HG02885 (cell line): ENCODE data around the gene RPS6KA3.
A peak's percentile ranks its signal among the peaks of the same experiment; 100 is the strongest.
"Not testable (repeated sequence)": the region's sequence is repeated elsewhere in the genome, so short reads cannot be mapped to it uniquely, and the experiment has no call there.

Source experiments
- ATAC-seq: cut with Tn5 transposase; IDR thresholded peaks from one replicate; pipeline ENCODE4 v1.9.1; 2021; ENCODE audit warnings: mild to moderate bottlenecking; ENCODE audit not compliant: unreplicated experiment, poor library complexity

RPS6KA3 gene

DNA sequence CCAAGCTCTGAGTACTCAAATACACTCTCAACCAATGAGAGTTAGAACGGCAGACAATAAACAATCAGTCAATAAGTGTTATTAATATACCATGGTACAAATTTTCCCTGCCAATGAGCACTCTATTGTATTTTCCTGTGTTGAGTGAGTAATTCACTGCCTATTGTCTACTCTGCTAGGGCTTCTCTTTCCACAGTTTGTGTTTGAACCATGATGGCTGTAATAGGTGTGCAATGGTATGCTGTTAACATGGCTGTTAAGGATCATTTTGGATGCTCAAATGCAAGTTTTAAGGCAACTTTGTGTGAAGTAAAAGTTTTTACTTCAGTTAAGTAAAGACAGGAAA, 41.2 kb downstream of the RPS6KA3 start:
- ATAC-seq = peak; percentile 9

DNA sequence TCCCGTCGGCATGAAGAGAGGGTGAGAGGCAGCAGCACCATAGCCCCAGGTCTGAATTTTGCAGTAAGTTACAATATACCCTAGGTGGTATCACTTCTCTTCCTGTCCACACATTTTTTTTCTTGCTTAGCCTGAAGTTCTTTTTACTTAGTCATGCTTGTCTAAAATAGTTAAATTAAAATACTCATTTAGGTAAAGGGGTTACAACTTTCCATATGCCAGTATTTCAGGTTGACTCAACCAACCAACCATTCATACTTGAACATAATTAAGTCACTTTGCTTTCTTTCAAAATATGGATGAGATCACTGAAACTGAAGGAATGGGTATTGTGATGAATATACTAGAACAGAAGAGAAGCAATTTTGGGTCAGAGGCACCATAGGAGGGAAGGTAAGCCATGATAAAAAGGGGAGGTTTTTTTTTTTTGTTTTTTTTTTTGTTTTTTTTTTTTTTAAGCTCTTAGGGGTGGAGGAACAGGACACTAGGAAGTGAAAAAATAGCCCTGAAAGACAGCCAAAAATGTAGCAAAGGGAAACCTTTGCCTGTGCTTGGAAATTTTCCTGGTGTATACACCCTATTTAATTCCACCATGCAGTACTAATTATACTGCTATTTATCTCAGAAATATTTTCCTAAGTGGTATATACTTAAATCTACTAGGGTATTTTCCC, 41.8 kb downstream of the RPS6KA3 start:
- ATAC-seq = peak; percentile 87

DNA sequence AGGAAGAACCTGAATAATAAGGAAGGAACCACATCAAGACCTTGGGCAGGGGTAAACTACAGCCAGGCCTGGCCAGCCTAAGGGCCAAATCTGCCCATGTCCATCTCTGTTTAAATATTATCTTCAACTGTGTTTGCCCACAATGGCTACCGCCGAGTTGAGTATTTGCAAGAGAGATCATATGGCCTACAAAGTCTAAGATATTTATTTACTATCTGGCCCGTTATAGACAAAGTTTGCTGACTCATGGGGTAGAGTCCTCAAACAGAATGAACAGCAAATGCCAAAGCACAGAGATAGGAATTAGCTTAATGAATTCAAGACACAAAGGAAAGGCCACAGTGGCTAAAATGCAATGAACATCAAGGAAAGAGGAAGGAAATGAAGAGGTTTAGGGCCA, 44.8 kb downstream of the RPS6KA3 start:
- ATAC-seq = no peak

DNA sequence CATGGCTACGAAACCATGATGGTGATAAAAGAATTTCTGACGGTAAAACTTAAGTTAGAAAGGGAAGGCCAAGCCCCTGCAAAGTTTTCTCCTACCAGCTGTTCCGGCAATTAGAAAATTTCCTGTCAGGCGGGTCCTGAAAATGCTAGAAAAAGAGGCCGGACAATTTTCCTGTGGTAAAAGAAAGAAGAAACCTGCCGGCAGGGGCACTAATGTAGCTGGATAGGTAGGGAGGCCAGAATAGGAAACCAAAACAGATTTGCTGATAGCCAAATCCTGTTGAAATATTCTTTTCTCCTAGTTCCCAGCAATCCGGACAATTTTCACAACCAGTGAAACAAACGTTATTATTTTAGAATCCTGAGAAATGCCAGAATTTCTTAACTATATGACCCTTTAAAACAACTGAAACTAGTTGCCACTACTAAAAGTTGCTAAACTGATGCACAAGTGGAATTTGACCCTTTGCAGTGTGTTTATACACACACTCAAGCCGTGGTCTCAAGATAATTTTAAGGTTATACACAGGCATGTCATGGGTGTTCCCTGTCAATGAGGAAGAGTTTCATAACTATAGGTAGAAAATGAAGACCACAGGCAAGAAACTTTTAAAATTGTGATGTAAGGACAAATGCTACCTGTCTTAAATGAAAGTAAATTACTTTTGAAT, 47.7 kb downstream of the RPS6KA3 start:
- no peak for ATAC-seq

DNA sequence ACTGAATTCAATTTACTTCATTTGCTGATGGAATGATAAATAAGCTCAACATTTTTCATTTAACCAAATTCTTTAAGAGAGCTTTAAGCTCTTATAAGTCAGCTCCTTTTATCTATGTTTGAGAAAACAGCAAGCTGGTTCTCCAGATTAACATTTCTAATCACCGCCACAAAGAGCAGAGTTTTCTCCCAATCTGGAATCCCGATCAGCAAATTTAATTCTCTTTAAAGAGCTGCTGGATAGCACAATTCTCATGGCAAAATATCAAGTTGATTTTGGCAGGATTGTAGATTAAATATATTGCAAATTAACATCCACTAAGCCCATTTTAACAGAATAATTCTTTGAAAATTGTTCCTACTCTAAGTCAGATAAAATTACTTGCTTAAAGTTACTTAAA, 48.8 kb downstream of the RPS6KA3 start:
- no peak for ATAC-seq

DNA sequence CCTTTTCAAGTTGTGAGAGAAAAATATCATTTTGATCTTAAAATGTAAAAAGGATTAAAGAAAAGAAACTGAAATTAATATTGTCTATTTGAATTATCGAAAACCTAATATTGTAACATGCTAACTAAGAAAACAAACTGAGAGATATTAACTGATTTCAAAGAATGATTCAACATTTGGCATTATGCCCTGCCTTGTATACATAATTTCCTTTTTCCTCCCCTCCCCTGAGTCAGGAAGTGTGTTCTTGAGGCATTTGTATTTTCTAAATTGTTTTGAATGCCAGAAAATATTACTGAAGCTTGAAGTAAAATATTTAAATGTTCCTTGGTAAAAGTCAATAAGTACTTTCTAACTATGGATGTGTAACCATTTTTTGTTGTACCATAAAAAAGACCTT, 49.4 kb downstream of the RPS6KA3 start:
- ATAC-seq = no peak

DNA sequence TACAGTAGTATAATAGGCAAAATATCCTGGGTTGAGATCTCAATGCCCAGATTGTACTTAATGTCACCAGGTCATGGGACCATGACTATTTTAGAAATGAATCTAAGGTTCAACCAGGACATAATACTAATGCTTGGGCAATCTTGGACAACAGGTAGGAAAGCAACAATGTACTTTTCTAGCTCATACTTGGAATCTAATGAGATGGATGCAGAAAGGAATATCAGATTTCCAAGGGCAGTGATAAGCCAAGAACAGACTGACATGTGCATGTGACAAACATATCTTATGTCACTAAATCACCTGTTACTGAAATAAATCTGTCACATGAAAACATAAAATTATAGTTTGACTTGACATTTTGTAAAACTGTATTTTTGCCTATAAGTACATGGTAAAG, 51.1 kb downstream of the RPS6KA3 start:
- ATAC-seq = no peak

DNA sequence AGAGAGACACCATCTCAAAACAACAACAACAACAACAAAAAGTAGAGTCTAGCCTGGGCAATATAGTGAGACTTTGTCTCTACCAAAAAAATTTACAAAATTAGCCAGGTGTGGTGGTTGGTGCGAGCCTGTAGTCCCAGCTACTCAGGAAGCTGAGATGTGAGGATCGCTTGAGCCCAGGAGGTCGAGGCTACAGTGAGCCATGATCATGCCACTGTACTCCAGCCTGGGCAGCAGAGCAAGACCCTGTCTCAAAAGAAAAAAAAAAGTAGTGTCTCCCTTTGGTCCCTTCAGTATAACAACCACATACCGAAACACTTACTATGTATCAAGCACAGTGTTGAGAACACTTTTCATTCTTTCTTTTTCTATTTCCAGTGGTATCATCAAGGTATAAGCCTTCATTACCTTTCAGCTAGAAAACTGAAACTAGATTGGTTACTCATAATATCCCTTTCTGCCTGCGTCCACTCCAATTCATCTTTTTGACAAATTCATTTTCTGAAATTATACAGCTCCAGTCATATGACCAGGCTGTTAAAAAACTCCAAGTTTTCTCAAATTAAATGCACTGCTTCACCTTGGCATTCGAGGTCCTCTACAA, 54.1 kb downstream of the RPS6KA3 start:
- peak; percentile 92 for ATAC-seq

DNA sequence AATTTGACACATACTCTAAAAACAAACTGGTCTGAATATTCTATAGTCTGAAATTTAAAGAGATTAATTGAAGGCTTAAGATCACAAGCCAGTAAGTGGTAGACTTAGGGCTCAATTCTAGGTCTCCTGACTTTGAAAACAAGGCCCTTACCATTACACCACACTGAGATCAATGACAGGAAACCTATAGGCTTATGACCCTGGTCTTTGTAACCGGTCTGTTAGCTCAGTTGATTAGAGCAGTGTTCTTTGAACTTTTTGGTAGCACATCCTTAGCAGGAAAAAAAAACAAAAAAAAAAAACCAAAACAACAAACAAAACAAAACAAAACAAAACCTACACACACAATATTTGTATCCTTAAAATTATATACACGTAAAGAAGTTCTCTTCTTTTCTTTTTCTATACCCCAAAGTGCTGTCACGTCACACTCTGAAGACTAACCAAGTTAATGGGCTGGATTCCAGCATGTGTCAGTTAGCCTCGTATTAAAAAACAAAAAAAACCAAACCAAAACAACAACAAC, 55.4 kb downstream of the RPS6KA3 start:
- ATAC-seq = no peak

DNA sequence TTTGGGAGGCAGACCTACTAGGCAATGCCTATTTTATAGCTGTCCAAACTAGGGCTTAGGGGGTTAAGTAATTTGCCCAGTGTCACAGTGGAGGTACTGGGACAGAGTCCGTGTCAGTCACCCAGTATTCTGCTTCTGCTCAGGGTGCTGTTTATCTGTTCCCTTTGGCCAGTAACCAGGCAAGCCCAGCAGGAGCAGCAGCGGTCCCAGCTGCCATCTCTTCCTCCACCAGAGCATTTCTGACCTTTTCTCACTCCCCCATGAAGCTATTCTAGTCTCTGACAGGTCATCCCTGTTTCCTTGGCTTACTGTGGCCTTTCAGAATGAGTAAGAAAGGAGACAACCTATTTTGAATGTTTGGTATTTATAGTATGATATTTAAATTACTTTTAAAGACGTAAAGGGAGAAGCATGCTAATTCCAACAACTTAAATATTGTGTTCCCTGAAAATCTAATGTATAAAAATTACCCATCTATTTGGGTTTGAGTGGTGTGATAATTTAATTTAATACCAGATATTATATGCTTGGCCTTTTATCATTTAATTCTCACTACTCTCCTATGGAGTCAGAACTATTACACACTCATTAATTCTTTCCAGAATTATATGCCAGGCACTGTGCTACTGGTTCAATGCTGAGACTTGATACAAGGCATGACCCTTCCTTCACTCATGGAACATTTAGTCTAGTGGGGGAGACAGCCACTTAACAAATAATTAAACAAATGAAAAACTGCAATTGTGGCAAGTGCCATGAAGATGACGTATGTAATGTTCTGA, 60.6 kb downstream of the RPS6KA3 start:
- peak; percentile 95 for ATAC-seq

DNA sequence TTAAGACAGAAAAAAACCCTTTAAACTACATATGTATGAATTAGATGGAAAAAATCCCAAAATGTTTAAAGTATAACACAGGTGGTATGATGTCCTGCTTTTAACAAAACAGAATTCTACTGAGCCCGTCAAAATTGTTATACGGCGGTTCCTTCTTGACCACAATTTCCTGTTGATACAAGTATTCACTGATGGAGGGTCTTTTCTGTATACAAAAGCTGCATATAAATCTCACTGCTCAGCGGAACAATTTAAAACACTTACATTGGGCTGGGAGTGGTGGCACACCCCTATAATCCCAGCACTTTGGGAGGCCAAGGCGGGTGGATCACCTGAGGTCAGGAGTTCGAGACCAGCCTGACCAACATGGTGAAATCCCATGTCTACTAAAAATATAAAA, 62.4 kb downstream of the RPS6KA3 start:
- no peak for ATAC-seq

DNA sequence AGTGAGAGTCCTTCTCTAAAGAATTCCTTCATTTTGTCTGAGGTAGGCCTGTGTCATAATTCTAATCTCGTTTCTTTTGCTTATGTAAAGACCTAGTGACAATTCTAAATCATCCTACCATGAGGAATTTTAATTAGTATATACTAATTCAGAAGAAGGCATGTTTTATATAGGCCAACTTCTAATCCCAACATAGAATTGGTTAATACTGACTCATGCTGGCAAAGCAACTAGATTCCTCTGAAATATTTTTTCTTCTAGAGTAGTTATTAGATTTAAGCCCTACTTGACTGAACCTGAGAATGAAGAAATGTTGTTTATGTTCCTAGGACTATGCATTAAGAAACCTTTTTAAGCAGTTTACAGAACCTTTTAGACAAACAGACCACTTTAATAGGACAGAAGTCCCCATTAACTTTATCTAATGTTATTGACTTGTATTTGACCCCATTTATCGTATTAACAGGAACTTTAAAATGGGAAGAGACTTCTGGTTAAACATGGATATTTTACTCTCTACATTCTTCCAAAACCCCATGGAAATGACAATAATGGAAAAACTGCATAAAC, 69.0 kb downstream of the RPS6KA3 start:
- no peak for ATAC-seq

DNA sequence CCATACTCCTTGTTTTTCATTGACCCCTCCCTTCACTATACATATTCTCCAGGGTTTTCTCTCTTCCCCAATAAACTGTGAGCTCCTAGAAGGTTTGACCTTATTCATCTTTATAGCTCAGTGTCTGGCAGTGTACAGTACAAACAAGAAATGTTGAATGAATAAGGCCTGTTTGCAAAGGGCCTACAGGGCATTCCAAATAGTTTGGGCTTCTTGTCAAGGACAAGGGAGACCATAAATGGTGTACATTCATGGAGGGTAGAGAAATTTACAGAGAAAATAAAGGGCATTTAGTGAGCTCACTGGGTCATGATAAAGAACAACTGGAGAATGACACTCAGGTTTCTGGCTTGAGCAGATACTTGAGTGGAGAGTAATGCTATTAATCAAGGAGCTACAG, 77.5 kb downstream of the RPS6KA3 start:
- no peak for ATAC-seq

DNA sequence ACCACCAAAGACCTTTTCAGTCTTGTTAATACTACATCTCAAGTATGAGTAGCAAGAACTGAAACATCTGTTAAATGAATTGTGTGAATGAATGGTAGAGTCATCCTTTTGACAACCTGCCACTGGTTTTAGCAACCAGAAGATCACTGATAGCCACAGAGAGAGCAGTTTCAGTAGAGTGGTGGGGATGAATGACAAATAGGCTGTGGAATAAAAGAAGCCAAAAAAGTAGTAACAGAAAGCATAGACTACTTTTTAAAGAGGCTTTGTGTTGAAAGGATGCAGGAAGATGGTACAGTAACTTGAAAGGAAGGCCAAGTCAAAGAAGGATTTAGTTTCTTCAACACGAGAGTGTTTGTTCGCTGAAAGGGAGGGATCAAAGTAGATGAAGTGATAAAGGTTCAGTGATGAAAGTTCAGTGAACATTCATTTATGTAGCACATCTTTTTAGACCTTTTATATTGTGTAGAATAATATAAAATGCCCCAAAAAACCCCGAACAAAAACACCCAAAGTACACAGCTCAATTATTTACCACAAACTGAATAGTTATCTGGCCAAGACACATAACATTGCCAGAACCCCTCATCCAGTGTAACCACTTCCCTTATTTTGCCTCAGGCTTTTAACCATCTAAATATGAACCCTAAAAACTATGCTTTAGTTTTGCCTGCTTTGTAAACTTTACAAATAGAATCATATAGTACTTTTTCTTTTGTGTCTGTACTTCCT, 84.9 kb downstream of the RPS6KA3 start:
- ATAC-seq = no peak

DNA sequence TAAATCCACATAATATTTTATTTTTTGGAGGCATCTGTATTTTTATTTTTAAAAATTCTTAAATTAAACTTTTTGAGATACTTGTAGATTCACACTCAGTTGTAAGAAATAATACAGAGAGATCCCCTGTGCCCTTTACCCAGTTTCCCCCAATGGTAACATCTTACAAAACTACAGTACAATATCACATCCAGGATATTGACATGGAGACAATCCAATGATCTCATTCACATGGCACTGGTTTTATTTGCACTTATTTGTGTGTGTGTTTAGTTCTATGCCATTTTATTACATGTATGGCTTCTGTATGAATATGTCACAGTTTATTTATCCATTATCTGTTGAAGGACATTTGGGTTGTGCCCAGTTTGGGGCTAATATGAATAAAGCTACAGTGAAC, 89.6 kb downstream of the RPS6KA3 start:
- no peak for ATAC-seq

DNA sequence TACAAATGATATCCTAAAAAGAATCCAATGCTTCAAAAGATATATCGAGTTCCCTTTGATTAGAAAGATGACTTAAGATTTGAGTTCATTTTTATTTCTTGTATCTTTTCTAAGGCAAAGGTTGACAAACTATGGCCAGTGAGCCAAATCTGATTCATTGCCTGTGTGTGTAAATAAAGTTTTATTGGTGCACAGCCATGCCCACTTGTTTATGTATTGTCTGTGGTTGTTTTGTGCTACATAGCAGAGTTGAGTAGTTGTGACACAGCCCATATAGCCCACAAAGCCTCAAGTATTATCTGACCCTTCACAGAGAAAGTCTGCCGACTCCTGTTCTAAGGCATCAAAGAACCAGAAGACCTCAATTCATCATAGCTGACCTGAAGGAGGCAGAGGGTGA, 92.9 kb downstream of the RPS6KA3 start:
- ATAC-seq = no peak

DNA sequence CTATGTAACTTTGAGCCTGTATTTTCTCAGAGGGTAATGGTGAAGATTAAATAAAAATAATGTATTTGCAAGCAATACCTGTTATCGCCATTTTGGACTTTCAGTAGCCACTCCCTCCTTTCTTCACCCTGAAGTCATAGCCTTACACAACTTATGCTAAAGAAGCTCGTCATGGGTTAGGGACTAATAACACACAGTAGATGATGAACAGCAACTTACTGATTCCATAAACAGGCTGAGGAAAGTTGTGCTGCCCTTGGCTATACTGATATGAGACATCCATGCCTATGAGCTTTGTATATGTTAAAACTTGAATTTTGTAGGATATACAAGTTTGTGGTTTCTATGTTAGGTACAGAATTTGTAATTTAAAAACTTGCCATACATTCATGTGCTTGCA, 93.4 kb downstream of the RPS6KA3 start:
- ATAC-seq = no peak

DNA sequence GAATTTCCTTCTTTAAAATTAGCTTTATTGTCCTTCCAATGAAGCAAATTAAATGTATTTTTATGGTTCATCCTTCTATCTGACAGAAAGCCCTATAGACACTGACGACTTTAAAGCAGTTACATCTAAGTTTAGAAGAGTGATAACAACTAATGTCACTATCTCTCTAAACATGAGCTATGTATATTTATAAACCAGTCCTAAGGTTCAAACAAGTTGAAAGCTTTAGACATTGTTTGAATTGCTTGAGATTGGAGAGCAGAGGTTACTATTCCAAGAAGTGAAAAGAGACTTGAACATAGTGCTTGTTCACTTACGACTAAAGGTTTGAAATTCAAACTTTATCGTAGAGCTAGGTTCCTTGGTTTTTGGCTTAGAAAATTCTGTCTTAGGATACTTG, 94.8 kb downstream of the RPS6KA3 start:
- ATAC-seq = no peak

DNA sequence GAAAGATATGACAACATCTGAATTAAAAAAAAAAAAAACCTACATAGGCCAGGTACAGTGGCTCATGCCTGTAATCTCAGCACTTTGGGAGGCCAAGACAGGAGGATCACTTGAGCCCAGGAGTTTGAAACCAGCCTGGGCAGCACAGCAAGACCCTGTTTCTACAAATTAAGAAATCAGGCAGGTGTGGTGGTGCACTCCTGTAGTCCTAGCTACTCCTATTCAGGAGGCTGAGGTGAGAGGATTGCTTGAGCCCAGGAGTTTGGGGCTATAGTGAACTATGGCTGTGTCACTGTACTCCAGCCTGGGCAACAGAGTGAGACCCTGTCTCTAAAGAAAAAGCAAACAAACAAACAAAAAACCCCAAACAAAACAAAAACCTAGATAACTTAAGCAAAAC, 104.2 kb downstream of the RPS6KA3 start:
- not testable (repeated sequence) for ATAC-seq

DNA sequence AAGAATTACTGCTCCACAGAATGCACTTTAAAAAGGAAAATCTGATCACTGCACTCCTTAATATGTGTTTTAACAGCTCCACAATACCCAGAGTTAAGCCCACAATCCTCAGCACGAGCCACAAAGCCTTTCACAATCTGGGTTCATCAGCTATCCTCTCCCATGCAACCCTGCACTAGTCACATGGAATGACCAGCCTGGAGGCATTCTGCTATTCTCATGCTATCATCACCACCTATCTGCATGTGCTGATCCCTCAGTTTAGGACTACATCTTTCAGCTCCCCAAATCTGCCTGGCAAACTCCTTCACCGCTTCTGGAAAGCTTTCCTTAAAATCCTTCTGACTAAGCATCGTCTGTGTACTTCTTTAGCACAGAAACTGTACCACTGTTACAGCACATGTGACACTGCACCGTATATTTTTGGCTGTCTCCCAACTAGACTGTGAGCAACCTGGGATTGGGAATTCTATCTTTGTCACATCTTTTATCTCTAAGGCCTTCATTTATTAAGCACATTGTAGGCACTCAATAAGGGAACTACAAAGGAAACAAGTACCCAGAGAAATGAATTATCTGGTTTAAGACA, 106.8 kb downstream of the RPS6KA3 start:
- no peak for ATAC-seq
